ENCODE results near the gene PLAA.

Gene PLAA

DNA sequence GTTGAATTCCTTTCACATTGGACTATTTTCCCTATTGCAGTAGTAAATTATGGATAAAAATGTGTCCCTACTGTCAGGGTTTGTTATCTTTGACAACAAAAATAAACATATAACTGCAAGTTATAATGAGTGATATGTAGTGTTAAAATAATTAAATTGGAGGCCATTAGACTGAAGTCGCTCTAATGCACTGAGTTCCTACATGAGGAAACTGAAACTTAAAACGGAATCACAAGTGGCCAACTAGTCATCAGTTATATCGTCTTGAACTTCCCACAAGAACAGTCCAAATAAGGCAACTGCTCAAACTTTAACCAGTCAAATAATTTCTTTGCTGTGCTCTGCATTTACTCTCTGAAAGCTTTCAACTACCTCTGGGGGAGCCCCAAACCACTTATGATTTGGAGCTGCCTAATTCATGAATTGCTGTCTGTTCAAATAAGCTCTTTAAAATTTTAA lies 7.0 kb upstream of the PLAA start:
- Histone ChIP-seq H3K9me3 (ENCODE audit: insufficient read depth, low read depth, low read length) (no peaks in the 10 kb centered on the region), H3K27ac (ENCODE audit: low read length) (no peak overlapping the region), H3K27me3 (ENCODE audit: insufficient read depth, low read length) (no peaks in the 10 kb centered on the region), H3K36me3 (ENCODE audit: insufficient read depth, low read depth, low read length) (no peaks in the 10 kb centered on the region), H3K4me1 (ENCODE audit: insufficient read depth, low read length) (peaks cover 3% of the 10 kb centered on the region; the same call in 1 of the 2 replicates), H3K9ac (ENCODE audit: low read depth, low read length) (no peak overlapping the region), H3K4me3 (ENCODE audit: low read length) (no peak overlapping the region)

DNA sequence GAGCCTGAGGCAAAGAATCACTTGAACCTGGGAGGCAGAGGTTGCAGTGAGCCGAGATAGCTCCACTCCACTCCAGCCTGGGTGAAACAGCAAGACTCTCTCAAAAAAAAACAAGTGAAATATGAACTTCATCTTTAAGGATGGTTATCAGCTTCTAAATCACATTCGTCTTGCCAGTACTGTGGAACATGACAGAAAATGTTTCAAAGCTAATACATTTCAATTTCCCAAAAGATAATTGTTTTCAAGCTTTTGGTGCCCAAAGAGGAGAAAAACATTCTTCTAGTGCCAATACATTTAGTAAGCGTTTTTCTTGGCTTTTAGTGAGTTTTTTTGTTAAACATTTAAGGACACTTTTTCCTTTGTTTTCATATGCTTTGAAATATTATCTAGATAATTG lies 4.8 kb upstream of the PLAA start:
- Histone ChIP-seq H3K27me3 (ENCODE audit: insufficient read depth, low read length) (no peaks in the 10 kb centered on the region), H3K4me1 (ENCODE audit: insufficient read depth, low read length) (peaks cover 2% of the 10 kb centered on the region; the same call in 1 of the 2 replicates)

DNA sequence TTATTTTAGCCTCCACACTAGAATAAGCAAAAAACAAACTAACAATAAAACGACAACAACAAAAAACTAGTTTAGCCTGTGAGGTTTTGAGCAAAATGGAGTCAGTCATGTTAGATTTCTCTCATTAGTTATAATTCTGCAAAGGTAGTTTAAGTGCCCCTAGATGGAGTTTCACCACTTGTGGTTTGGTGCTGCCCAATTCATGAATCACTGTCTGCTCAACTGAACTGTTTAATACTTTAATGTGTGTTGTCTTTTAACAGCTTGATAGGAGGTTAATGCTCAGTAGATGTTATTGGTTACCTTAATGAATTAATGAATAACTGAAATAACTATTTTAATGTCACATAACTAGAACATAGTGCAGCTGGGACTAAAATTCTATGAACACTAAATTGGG lies 3.5 kb upstream of the PLAA start:
- Histone ChIP-seq H3K4me3 (ENCODE audit: low read length) (no peak overlapping the region), H3K27me3 (ENCODE audit: insufficient read depth, low read length) (no peaks in the 10 kb centered on the region), H3K27ac (ENCODE audit: low read length) (no peak overlapping the region), H3K9ac (ENCODE audit: low read depth, low read length) (no peak overlapping the region), H3K36me3 (ENCODE audit: insufficient read depth, low read depth, low read length) (no peaks in the 10 kb centered on the region), H3K4me1 (ENCODE audit: insufficient read depth, low read length) (peaks cover 4% of the 10 kb centered on the region; the same call in 1 of the 2 replicates), H3K9me3 (ENCODE audit: insufficient read depth, low read depth, low read length) (no peaks in the 10 kb centered on the region)

More for the DNA sequence above, 4.8 kb upstream of the PLAA start:
- no peak overlapping the region for H3K27ac ChIP-seq (ENCODE audit: low read length)
- H3K9me3 ChIP-seq (ENCODE audit: insufficient read depth, low read depth, low read length) = no peaks in the 10 kb centered on the region
- no peak overlapping the region for H3K9ac ChIP-seq (ENCODE audit: low read depth, low read length)
- H3K4me3 ChIP-seq (ENCODE audit: low read length) = no peak overlapping the region
- H3K36me3 ChIP-seq (ENCODE audit: insufficient read depth, low read depth, low read length) = no peaks in the 10 kb centered on the region

DNA sequence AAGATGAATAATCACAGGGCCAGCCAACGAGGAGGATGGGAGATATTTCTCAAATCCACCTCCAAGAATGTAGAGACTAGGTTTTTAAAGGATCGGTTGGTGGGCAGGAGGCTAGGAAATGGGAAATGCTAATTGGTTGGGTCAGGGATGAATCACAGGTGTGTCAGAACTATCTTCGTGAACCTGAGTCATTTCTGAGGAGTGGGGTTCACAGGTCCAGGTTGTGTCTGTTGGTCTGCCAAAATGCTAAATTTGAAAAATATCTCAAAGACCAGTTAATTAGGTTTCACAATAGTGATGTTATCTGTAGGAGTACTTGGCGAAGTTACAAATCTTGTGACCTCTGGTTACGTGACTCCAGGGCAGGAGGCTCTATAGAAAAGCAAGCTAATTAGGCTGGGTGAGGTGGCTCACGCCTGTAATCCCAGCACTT lies 2.6 kb upstream of the PLAA start:
- no peak overlapping the region for H3K4me3 ChIP-seq (ENCODE audit: low read length)
- no peak overlapping the region for H3K27ac ChIP-seq (ENCODE audit: low read length)
- no peak overlapping the region for H3K9ac ChIP-seq (ENCODE audit: low read depth, low read length)
- peaks cover 10% of the 10 kb centered on the region; the same call in 1 of the 2 replicates for H3K4me1 ChIP-seq (ENCODE audit: insufficient read depth, low read length)
- no peaks in the 10 kb centered on the region for H3K27me3 ChIP-seq (ENCODE audit: insufficient read depth, low read length)
- H3K9me3 ChIP-seq (ENCODE audit: insufficient read depth, low read depth, low read length) = no peaks in the 10 kb centered on the region
- H3K36me3 ChIP-seq (ENCODE audit: insufficient read depth, low read depth, low read length) = no peaks in the 10 kb centered on the region

DNA sequence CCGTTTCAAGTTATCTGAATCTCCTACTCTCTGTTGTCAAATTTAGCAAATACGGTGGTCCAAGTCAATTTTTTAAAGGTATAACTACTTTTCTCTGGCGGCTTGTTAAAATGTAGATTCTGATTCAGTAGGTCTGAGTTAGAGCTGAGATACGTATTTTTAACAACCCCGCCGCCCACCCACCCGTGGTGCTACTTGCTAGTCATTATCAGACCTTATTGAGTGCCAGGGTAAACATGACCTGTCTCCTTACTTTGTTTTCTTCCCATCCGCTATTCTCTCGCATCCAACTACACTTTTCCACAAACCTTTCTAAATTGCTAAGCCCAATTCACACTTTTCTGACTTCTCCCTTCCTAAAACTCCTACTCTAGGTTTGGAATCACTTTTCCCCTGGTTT lies 694 bp upstream of the PLAA start:
- Histone ChIP-seq H3K27me3 (ENCODE audit: insufficient read depth, low read length) (no peaks in the 10 kb centered on the region), H3K4me3 (ENCODE audit: low read length) (peak overlapping the region; percentile 90), H3K27ac (ENCODE audit: low read length) (peak overlapping the region; percentile 63), H3K36me3 (ENCODE audit: insufficient read depth, low read depth, low read length) (0 out of 2 replicates have a peak, but pooled peaks cover 5% of the 10 kb centered on the region), H3K4me1 (ENCODE audit: insufficient read depth, low read length) (peaks cover 10% of the 10 kb centered on the region; the same call in 1 of the 2 replicates), H3K9ac (ENCODE audit: low read depth, low read length) (peak overlapping the region; percentile 90), H3K9me3 (ENCODE audit: insufficient read depth, low read depth, low read length) (no peaks in the 10 kb centered on the region)

DNA sequence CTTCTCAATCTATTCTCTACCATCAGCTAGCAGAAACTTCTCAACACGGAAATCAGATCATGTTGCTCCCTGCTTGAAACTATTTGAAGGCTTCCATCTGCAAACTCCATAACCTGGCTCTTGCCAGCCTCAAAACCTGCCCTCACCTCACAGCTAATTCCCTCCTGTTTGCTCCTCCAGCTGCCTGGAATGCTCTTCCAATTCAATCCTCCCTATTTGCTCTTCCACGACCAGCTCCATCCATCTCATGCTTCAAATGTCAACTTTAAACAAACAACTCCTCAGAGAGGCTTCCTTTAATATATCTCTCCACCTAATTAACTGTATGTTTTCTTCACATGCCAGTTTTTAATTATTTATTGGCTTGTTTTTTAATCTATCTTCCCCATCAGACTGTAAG lies 1.5 kb downstream of the PLAA start:
- Histone ChIP-seq H3K4me1 (ENCODE audit: insufficient read depth, low read length) (peaks cover 10% of the 10 kb centered on the region; the same call in 1 of the 2 replicates), H3K27ac (ENCODE audit: low read length) (no peak overlapping the region), H3K9me3 (ENCODE audit: insufficient read depth, low read depth, low read length) (no peaks in the 10 kb centered on the region), H3K27me3 (ENCODE audit: insufficient read depth, low read length) (no peaks in the 10 kb centered on the region), H3K9ac (ENCODE audit: low read depth, low read length) (peak overlapping the region; percentile 90), H3K36me3 (ENCODE audit: insufficient read depth, low read depth, low read length) (0 out of 2 replicates have a peak, but pooled peaks cover 5% of the 10 kb centered on the region), H3K4me3 (ENCODE audit: low read length) (peak overlapping the region; percentile 90)

DNA sequence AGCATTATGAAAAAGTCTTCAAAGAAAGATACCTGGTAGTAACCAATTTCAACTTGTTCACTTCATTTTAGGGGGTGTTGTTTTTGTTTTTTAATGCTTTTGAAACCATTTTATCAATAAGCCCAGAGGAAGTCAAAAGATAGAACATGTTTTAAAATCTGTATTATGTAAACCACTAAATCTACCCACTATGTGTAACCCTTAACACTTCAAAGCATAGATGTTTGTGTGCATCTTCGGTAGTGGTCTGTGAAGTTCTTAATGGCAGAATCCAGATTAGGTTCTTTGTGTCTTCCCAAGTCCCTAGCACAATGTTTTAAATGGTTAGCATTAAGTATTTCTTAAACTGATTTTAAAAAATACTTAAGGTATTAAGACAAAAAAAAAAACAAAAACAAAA lies 6.3 kb downstream of the PLAA start:
- H3K36me3 ChIP-seq (ENCODE audit: insufficient read depth, low read depth, low read length) = 0 out of 2 replicates have a peak, but pooled peaks cover 5% of the 10 kb centered on the region
- H3K27me3 ChIP-seq (ENCODE audit: insufficient read depth, low read length) = no peaks in the 10 kb centered on the region
- no peak overlapping the region for H3K9ac ChIP-seq (ENCODE audit: low read depth, low read length)
- no peak overlapping the region for H3K4me3 ChIP-seq (ENCODE audit: low read length)
- no peak overlapping the region for H3K27ac ChIP-seq (ENCODE audit: low read length)
- H3K4me1 ChIP-seq (ENCODE audit: insufficient read depth, low read length) = peaks cover 15% of the 10 kb centered on the region; the same call in 1 of the 2 replicates
- no peaks in the 10 kb centered on the region for H3K9me3 ChIP-seq (ENCODE audit: insufficient read depth, low read depth, low read length)

DNA sequence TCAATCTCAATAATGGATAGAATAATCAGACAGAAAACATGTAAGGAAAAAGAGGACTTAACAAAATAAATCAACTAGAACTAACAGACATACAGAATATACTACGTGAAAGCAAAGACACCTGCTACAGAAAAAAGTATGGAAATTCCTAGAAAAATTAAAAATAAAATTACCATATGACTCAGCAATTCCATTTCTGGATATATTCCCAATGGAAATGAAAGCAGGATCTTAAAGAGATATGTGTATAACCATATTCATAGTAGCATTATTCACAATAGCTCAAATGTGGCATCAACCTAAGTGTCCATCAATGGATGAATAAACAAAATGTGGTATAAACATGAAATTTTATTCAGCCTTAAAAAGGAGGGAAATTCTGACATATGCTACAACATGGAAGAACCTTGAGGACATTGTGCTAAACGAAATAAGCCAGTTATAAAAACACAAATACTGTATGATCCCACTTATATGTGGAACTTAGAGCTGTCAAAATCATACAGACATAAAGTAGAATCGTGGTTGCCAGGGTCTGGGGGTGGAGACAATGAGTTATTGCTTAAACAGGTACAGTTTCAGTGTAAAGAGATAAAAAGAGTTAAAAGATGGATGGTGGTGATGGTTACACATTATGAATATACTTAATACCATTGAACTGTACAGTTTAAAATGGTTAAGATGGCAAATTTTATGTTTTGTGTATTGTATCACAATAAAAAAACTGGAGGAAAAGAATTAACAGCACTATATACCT lies 6.9 kb downstream of the PLAA start:
- H3K27ac ChIP-seq (ENCODE audit: low read length) = no peak overlapping the region
- 0 out of 2 replicates have a peak, but pooled peaks cover 5% of the 10 kb centered on the region for H3K36me3 ChIP-seq (ENCODE audit: insufficient read depth, low read depth, low read length)
- H3K4me3 ChIP-seq (ENCODE audit: low read length) = no peak overlapping the region
- no peaks in the 10 kb centered on the region for H3K27me3 ChIP-seq (ENCODE audit: insufficient read depth, low read length)
- H3K9me3 ChIP-seq (ENCODE audit: insufficient read depth, low read depth, low read length) = no peaks in the 10 kb centered on the region
- H3K4me1 ChIP-seq (ENCODE audit: insufficient read depth, low read length) = peaks cover 8% of the 10 kb centered on the region; the same call in 1 of the 2 replicates
- no peak overlapping the region for H3K9ac ChIP-seq (ENCODE audit: low read depth, low read length)

DNA sequence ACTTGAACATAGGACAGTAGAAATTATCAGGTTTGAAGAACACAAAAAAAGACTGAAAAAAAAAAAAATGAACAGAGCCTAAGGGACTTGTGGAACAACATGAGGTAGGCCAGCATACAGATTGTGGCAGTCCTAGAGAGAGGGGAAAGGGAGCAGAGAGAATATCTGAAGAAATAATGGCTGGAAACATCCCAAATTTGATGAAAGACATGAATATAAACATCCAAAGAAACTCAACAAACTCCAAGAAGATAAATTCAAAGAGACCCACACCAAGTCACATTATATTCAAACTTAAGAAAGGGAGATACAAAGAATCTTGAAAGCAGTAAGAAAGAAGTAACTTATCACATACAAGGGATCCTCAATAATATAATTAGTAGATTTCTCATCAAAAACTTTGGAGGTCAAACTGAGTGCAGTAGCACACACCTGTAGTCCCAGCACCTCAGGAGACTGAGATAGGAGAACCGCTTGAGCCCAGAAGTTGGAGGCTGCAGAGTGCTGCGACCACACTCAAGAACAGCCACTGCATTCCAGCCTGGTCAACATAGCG lies 9.1 kb downstream of the PLAA start:
- H3K4me3 ChIP-seq (ENCODE audit: low read length) = no peak overlapping the region
- H3K9ac ChIP-seq (ENCODE audit: low read depth, low read length) = no peak overlapping the region
- no peak overlapping the region for H3K27ac ChIP-seq (ENCODE audit: low read length)
- no peaks in the 10 kb centered on the region for H3K27me3 ChIP-seq (ENCODE audit: insufficient read depth, low read length)
- no peaks in the 10 kb centered on the region for H3K9me3 ChIP-seq (ENCODE audit: insufficient read depth, low read depth, low read length)
- peaks cover 8% of the 10 kb centered on the region for H3K36me3 ChIP-seq (ENCODE audit: insufficient read depth, low read depth, low read length)
- peaks cover 7% of the 10 kb centered on the region; the same call in 1 of the 2 replicates for H3K4me1 ChIP-seq (ENCODE audit: insufficient read depth, low read length)

DNA sequence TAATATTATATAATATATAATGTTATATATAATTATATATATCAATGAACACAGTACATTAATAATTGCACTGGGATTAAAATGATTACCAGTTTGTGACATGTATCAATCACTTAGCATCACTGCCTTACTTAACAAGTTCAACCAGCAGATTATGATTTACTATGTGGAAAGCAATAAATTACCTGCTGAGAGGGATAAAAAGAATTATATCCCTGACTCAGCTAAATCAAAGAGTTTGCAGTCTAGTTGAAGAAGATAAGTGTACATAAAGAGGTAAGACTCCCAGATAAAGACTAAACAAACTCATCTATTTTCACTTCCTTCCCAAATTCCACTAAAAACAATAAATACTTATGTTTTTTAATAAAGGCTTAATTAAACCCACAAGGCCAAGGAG lies 11.2 kb downstream of the PLAA start:
- Histone ChIP-seq H3K27me3 (ENCODE audit: insufficient read depth, low read length) (no peaks in the 10 kb centered on the region), H3K9ac (ENCODE audit: low read depth, low read length) (no peak overlapping the region), H3K36me3 (ENCODE audit: insufficient read depth, low read depth, low read length) (peaks cover 21% of the 10 kb centered on the region), H3K4me1 (ENCODE audit: insufficient read depth, low read length) (peaks cover 7% of the 10 kb centered on the region; the same call in 1 of the 2 replicates), H3K4me3 (ENCODE audit: low read length) (no peak overlapping the region), H3K27ac (ENCODE audit: low read length) (peak overlapping the region; percentile 48), H3K9me3 (ENCODE audit: insufficient read depth, low read depth, low read length) (no peaks in the 10 kb centered on the region)

DNA sequence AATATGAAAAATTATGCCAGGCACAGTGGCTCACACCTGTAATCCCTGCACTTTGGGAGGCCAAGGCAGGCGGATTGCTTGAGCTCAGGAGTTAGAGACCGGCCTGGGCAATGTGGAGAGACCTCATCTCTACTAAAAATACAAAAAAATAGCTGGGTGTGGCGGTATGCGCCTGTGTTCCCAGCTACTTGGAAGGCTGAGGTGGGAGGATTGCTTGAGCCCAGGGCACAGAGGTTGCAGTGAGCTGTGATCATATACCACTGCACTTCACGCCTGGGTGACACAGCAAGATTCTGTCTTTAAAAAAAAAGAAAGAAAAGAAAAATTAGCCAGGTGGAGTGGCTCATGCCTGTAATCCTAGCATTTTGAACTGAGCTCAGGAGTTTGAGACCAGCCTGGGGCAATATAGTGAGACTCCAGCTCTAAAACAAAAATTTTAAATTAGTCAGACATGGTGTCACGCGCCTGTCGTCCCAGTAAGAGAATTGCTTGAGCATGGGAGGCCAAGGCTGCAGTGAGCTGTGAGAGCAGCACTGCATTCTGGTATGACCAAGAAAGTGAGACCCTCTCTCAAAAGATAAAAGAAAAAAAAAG lies 18.0 kb downstream of the PLAA start:
- no peaks in the 10 kb centered on the region for H3K9me3 ChIP-seq (ENCODE audit: insufficient read depth, low read depth, low read length)
- peaks cover 71% of the 10 kb centered on the region for H3K36me3 ChIP-seq (ENCODE audit: insufficient read depth, low read depth, low read length)
- H3K27ac ChIP-seq (ENCODE audit: low read length) = no peak overlapping the region
- H3K4me1 ChIP-seq (ENCODE audit: insufficient read depth, low read length) = no peaks in the 10 kb centered on the region
- no peaks in the 10 kb centered on the region for H3K27me3 ChIP-seq (ENCODE audit: insufficient read depth, low read length)
- no peak overlapping the region for H3K9ac ChIP-seq (ENCODE audit: low read depth, low read length)
- no peak overlapping the region for H3K4me3 ChIP-seq (ENCODE audit: low read length)
